ENCODE results near the gene ZNF540. TPM values are rescaled to one million over a fixed set of nuclear protein-coding genes. Genes with fewer than 3 reads are reported as not detected.
A peak's percentile ranks its signal among the peaks of the same experiment; 100 is the strongest.

ZNF540 gene
- 1 to 10 TPM in 1 of 4 donors, under 1 TPM in 3; 0.44 to 2.5 (median 0.82) TPM for total RNA-seq

- Histone ChIP-seq H3K27ac (peak within 1 kb of the TSS; percentile 88 to 97 (median 95)), H3K4me3 (peak within 1 kb of the TSS; percentile 65 to 79 (median 74)), H3K4me1 (peaks cover 6 to 25% (median 8%) of the 10 kb centered on the region in 3 donors), H3K36me3 (peaks cover 0 to 33% (median 0%) of the 10 kb centered on the region in 3 donors), H3K27me3 (no peaks in the 10 kb centered on the region), H3K9me3 (peaks cover 0 to 23% (median 0%) of the 10 kb centered on the region in 3 donors)
- TF ChIP-seq, protein P1, sequence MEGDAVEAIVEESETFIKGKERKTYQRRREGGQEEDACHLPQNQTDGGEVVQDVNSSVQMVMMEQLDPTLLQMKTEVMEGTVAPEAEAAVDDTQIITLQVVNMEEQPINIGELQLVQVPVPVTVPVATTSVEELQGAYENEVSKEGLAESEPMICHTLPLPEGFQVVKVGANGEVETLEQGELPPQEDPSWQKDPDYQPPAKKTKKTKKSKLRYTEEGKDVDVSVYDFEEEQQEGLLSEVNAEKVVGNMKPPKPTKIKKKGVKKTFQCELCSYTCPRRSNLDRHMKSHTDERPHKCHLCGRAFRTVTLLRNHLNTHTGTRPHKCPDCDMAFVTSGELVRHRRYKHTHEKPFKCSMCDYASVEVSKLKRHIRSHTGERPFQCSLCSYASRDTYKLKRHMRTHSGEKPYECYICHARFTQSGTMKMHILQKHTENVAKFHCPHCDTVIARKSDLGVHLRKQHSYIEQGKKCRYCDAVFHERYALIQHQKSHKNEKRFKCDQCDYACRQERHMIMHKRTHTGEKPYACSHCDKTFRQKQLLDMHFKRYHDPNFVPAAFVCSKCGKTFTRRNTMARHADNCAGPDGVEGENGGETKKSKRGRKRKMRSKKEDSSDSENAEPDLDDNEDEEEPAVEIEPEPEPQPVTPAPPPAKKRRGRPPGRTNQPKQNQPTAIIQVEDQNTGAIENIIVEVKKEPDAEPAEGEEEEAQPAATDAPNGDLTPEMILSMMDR (IDR thresholded peaks at IDR 0.05), result peak in 1 of 6 experiments; percentile 9
- TF ChIP-seq POLR2A (IDR thresholded peaks at IDR 0.05), result peak in 3 of 4 donors; percentile 44 to 65 (median 60)
- intact Hi-C loops (cut with DNase I), result no loop called here
- 1% methylated on average over 13 of the region's 53 CpGs; no CpG with 5 or more reads in 1 of the 2 donors for WGBS, 2 donors
- DNase-seq, result peak; percentile 56
Observed at GRCh38 chr19:37594304-37594981, at the start of gene ZNF540, which contains the start of gene ZNF571. TSS of gene ZNF540 (plus strand) at chr19:37594876. CDS start at chr19:37598448, 3,572 bp downstream. TSS of gene ZNF571 (minus strand) at chr19:37594792. CDS start at chr19:37586676, 8,116 bp downstream.

DNA sequence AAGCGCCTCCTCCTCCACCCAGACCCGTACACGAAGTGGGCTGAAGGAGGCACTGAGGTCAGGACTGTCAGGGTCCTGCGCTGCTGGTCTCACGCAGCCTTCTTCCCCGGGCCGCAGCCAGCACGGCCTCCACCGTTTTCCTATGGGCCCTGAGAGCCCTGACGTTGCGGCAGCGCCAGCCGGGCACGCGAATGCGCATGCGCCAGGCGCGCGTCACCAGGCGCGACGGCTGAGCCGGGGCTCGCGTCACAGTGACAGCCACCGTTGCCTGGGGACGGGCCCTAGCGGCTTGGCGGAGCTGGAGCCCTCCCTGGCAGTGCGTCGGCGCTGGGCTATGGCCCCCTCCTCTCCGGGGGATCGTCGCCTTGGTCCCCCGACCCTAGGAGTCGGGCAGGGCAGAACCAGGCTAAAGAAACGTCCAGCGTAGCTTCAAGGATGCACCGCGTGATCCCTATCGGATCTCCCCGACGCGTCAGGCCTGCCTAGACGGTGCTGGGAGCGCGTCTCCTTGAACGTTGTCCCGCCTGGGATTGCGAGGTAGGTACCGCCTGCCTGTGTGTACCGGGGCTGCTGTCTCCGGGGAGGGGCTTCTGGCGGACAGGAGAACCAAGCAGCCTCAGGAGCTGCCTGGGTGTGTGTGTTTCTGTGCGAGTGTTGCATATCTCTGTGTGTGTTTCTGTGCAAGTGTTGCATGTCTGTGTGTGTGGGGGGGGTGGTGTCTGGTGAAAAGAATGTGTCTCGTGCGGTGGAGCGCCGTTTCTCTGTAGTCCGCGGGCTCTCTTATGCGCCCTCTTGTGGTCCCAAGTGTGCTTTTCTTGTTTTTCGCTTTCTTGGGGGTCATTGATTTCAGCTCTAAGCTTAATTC, 43.3 kb upstream of the ZNF540 start:
- peaks cover 0 to 4% (median 0%) of the 10 kb centered on the region in 3 donors for H3K36me3 ChIP-seq
- DNase-seq, result no peak
- no peak overlapping the region for H3K27ac ChIP-seq
- H3K4me3 ChIP-seq, result peak overlapping the region; percentile 2 to 53 (median 38)
- no peaks in the 10 kb centered on the region for H3K4me1 ChIP-seq
- no peaks in the 10 kb centered on the region for H3K27me3 ChIP-seq
- H3K9me3 ChIP-seq, result peaks cover 14 to 62% (median 62%) of the 10 kb centered on the region in 3 donors
- intact Hi-C loops (cut with DNase I), result no loop called here
- WGBS, 2 donors, result 14 to 22% methylated on average over 17 to 26 of the region's 65 CpGs
- TF ChIP-seq, protein P1 (IDR thresholded peaks at IDR 0.05), result peak in 1 of 6 experiments; percentile 24
- no peak for TF ChIP-seq POLR2A (IDR thresholded peaks at IDR 0.05)

DNA sequence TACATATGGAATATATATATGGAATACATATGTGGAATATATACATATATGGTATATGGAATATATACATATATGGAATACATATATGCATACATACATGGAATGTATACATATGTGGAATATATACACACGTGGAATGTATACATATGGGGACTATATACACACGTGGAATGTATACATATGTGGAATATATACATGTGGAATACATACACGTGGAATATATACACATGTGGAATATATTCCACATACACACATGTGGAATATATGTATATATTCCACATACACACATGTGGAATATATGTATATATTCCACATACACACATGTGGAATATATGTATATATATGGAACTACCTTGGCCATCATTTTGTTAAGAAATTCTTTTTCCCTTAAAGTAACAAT, 31.2 kb upstream of the ZNF540 start:
- Histone ChIP-seq H3K4me1 (no peaks in the 10 kb centered on the region), H3K36me3 (peaks cover 0 to 84% (median 8%) of the 10 kb centered on the region in 3 donors), H3K27ac (no peak overlapping the region), H3K27me3 (no peaks in the 10 kb centered on the region), H3K4me3 (no peak overlapping the region), H3K9me3 (peaks cover 0 to 31% (median 0%) of the 10 kb centered on the region in 3 donors)
- intact Hi-C loops (cut with DNase I), result no loop called here
- no peak for DNase-seq
- WGBS, 2 donors, result 84 to 95% methylated on average over 3 of the region's 3 CpGs
- no peak for TF ChIP-seq POLR2A (IDR thresholded peaks at IDR 0.05)
- TF ChIP-seq, protein P1 (IDR thresholded peaks at IDR 0.05), result no peak

DNA sequence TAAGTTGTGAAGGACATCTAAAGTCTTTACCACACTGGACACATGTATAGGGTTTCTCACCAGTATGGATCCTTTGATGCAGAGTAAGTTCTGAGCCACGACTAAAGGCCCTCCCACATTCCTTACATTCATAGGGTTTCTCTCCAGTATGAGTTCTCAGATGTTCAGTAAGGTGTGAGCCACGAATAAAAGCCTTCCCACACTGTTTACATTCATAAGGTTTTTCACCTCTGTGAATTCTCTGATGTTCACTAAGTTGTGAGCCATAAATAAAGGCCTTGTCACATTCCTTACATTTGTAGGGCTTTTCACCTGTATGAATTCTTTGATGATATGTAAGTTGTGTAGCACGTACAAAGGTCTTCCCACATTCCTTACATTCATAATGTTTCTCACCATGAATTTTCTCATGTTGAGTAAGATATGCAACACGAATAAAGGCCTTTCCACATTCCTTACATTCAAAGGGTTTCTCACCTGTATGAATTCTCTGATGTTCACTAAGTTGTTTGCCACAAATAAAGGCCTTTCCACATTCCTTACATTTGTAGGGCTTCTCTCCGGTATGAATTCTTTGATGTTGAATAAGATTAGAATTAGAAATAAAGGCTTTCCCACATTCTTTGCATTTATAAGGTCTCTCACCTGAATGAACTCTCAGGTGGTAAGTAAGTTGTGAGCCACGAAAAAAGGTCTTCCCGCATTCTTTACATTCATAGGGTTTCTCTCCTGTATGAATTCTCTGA, 29.9 kb upstream of the ZNF540 start:
- 86 to 94% methylated on average over 7 of the region's 7 CpGs for WGBS, 2 donors
- no peaks in the 10 kb centered on the region for H3K27me3 ChIP-seq
- no peak for DNase-seq
- no peak for TF ChIP-seq POLR2A (IDR thresholded peaks at IDR 0.05)
- TF ChIP-seq, protein P1 (IDR thresholded peaks at IDR 0.05), result no peak
- H3K4me3 ChIP-seq, result no peak overlapping the region
- H3K4me1 ChIP-seq, result no peaks in the 10 kb centered on the region
- no peak overlapping the region for H3K27ac ChIP-seq
- intact Hi-C loops (cut with DNase I), result no loop called here
- H3K36me3 ChIP-seq, result peaks cover 0 to 93% (median 8%) of the 10 kb centered on the region in 3 donors
- H3K9me3 ChIP-seq, result peaks cover 0 to 30% (median 0%) of the 10 kb centered on the region in 3 donors

All from esophagus squamous epithelium (tissue), 5 donors.